MM.1S (cell line): ENCODE data around the gene C12orf56.

Experiments used
- DNase-seq: peaks from one replicate; pipeline ENCODE4 v3.0.0-alpha.2; 2015
- H2AFZ ChIP-seq: fragments of 300-600 bp; sonication (generic); 2 replicates; pipeline ENCODE4 v1.6.0; 2016; ENCODE audit warnings: antibody characterized with exemption, low read length
- H3F3A ChIP-seq: fragments of 300-600 bp; sonication (generic); 2 replicates; pipeline ENCODE4 v1.6.1; 2016; ENCODE audit warnings: mild to moderate bottlenecking, antibody characterized with exemption, low read length, moderate library complexity, mixed read lengths; ENCODE audit not compliant: insufficient read depth
- H3K27ac ChIP-seq: fragments of 300-600 bp; sonication (generic); 2 replicates; pipeline ENCODE4 v1.5.1; 2016; ENCODE audit warnings: mild to moderate bottlenecking, low read length
- H3K27me3 ChIP-seq: fragments of 300-600 bp; sonication (generic); replicated peaks from 2 replicates; pipeline ENCODE4 v1.6.0; 2016; ENCODE audit warnings: low read length; ENCODE audit not compliant: insufficient read depth
- H3K36me3 ChIP-seq: fragments of 300-600 bp; sonication (generic); replicated peaks from 2 replicates; pipeline ENCODE4 v1.6.1; 2016; ENCODE audit warnings: mild to moderate bottlenecking, low read length, mixed read lengths; ENCODE audit not compliant: insufficient read depth
- H3K4me1 ChIP-seq: fragments of 300-600 bp; sonication (generic); 2 replicates; pipeline ENCODE4 v1.6.1; 2016; ENCODE audit warnings: low read length, mixed read lengths
- H3K4me2 ChIP-seq: fragments of 300-600 bp; sonication (generic); 2 replicates; pipeline ENCODE4 v1.6.0; 2016; ENCODE audit warnings: low read depth, low read length
- H3K4me3 ChIP-seq: fragments of 300-600 bp; sonication (generic); 2 replicates; pipeline ENCODE4 v1.5.1; 2016; ENCODE audit warnings: low read length, mixed read lengths
- H3K79me2 ChIP-seq: fragments of 300-600 bp; sonication (generic); 2 replicates; pipeline ENCODE4 v1.6.1; 2016; ENCODE audit warnings: mixed run types, low read length, mixed read lengths
- H3K9ac ChIP-seq: fragments of 300-600 bp; sonication (generic); 2 replicates; pipeline ENCODE4 v1.6.1; 2016; ENCODE audit warnings: low read length, mixed read lengths
- H3K9me2 ChIP-seq: fragments of 300-600 bp; sonication (generic); replicated peaks from 2 replicates; pipeline ENCODE4 v1.6.1; 2016; ENCODE audit warnings: mild to moderate bottlenecking, low read length, mixed read lengths; ENCODE audit not compliant: insufficient read depth
- H3K9me3 ChIP-seq: fragments of 300-600 bp; sonication (generic); replicated peaks from 2 replicates; pipeline ENCODE4 v1.6.1; 2016; ENCODE audit warnings: mild to moderate bottlenecking, low read length, mixed read lengths; ENCODE audit not compliant: insufficient read depth
- H4K20me1 ChIP-seq: fragments of 300-600 bp; sonication (generic); 2 replicates; pipeline ENCODE4 v1.6.1; 2016; ENCODE audit warnings: mild to moderate bottlenecking, low read length, moderate library complexity, mixed read lengths; ENCODE audit not compliant: insufficient read depth
- EZH2 ChIP-seq: fragments of 300-600 bp; sonication (generic); optimal IDR thresholded peaks from 2 replicates; pipeline ENCODE3; 2017; ENCODE audit warnings: low read depth, mild to moderate bottlenecking, antibody characterized with exemption, low read length, mixed read lengths
- EZH2phosphoT487 ChIP-seq: fragments of 300-600 bp; sonication (generic); IDR thresholded peaks from 2 replicates; pipeline ENCODE4 v1.6.1; 2018; ENCODE audit warnings: antibody characterized with exemption, low read length
- TF ChIP-seq, protein P1 (sequence below): fragments of 300-600 bp; sonication (generic); IDR thresholded peaks from 2 replicates; pipeline ENCODE4 v1.5.1; 2016; ENCODE audit warnings: antibody characterized with exemption, low read length, mixed read lengths

Gene C12orf56

DNA sequence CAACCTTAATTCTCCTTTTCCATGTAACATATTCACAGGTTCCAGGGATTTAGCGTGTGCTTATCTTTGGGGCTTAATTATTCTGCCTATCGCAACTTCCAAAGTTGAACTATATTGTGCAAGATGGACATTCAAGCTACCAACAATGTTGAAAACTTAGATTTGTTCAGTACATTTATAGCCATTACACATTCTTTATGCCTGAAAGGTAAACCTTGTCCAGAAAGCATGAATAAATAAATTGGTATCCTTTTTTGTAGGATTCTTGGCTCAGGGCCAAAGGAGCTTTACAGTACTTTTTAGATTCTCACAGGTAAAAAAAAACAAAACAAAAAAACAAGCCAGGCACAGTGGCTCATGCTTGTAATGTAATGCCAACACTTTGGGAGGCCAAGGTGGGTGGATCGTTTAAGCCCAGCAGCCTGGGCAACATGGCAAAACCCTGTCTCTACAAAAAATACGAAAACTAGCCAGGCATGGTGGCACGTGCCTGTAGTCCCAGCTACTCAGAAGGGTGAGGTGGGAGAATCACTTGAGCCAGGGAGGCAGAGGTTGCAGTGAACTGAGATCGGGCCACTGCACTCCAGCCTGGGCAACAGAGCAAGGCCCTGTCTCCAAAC, 3.3 kb downstream of the C12orf56 start:
- Histone ChIP-seq H3K4me2 (no peak overlapping the region), H3K27ac (no peak overlapping the region), H3K9me2 (no peaks in the 10 kb centered on the region), H4K20me1 (no peaks in the 10 kb centered on the region), H3K36me3 (no peaks in the 10 kb centered on the region), H3K4me1 (no peaks in the 10 kb centered on the region), H3K9ac (no peak overlapping the region), H3K27me3 (no peaks in the 10 kb centered on the region), H3K4me3 (no peak overlapping the region), H3F3A (no peaks in the 10 kb centered on the region), H3K79me2 (no peaks in the 10 kb centered on the region), H2AFZ (no peak overlapping the region), H3K9me3 (no peaks in the 10 kb centered on the region)
- TF ChIP-seq EZH2phosphoT487 (no peak), EZH2 (no peak)
- TF ChIP-seq, protein P1, sequence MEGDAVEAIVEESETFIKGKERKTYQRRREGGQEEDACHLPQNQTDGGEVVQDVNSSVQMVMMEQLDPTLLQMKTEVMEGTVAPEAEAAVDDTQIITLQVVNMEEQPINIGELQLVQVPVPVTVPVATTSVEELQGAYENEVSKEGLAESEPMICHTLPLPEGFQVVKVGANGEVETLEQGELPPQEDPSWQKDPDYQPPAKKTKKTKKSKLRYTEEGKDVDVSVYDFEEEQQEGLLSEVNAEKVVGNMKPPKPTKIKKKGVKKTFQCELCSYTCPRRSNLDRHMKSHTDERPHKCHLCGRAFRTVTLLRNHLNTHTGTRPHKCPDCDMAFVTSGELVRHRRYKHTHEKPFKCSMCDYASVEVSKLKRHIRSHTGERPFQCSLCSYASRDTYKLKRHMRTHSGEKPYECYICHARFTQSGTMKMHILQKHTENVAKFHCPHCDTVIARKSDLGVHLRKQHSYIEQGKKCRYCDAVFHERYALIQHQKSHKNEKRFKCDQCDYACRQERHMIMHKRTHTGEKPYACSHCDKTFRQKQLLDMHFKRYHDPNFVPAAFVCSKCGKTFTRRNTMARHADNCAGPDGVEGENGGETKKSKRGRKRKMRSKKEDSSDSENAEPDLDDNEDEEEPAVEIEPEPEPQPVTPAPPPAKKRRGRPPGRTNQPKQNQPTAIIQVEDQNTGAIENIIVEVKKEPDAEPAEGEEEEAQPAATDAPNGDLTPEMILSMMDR: no peak
- DNase-seq: no peak

DNA sequence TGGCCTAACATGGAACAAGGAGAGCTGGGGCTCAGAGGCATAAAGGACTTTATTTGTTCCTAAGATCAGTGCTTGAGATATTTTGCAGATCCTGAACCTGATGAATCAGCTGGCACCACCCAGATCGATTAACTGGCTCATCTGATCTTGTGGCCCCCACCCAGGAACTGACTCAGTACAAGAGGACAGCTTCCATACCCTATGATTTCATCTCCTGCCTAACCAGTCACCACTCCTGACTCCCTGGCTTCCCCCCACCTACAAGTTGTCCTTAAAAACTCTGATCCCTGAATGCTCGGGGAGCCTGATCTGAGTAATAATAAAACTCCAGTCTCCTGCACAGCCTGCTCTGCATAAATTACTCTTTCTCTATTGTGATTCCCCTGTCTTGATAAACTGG, 5.1 kb downstream of the C12orf56 start:
- TF ChIP-seq EZH2: no peak
- no peak for TF ChIP-seq EZH2phosphoT487
- TF ChIP-seq, protein P1: no peak
- no peaks in the 10 kb centered on the region for H3K4me1 ChIP-seq
- H3K36me3 ChIP-seq: no peaks in the 10 kb centered on the region
- no peak overlapping the region for H3K4me3 ChIP-seq
- no peaks in the 10 kb centered on the region for H3K79me2 ChIP-seq
- no peaks in the 10 kb centered on the region for H3K9me3 ChIP-seq
- H4K20me1 ChIP-seq: no peaks in the 10 kb centered on the region
- H3K27ac ChIP-seq: no peak overlapping the region
- no peak overlapping the region for H3K4me2 ChIP-seq
- no peak for DNase-seq
- H3K27me3 ChIP-seq: no peaks in the 10 kb centered on the region
- no peaks in the 10 kb centered on the region for H3F3A ChIP-seq
- H3K9me2 ChIP-seq: no peaks in the 10 kb centered on the region
- no peak overlapping the region for H3K9ac ChIP-seq
- no peak overlapping the region for H2AFZ ChIP-seq

- Histone ChIP-seq H3K9me2 (no peaks in the 10 kb centered on the region), H2AFZ (no peak overlapping the region), H3K9ac (no peak overlapping the region), H3K36me3 (no peaks in the 10 kb centered on the region), H4K20me1 (no peaks in the 10 kb centered on the region), H3K27ac (no peak overlapping the region), H3K27me3 (no peaks in the 10 kb centered on the region), H3K4me2 (no peak overlapping the region), H3K9me3 (no peaks in the 10 kb centered on the region), H3K4me1 (no peaks in the 10 kb centered on the region), H3K79me2 (no peaks in the 10 kb centered on the region), H3K4me3 (no peak overlapping the region), H3F3A (no peaks in the 10 kb centered on the region)
- TF ChIP-seq, protein P1: no peak
- no peak for TF ChIP-seq EZH2
- no peak for DNase-seq
These were observed 5.5 kb downstream of the C12orf56 start for GRCh38 chr12:64385019-64385418.
